Testis (tissue), 3 donors: ENCODE results near the gene FMNL3. TPM values are rescaled to one million over a fixed set of nuclear protein-coding genes. Genes with fewer than 3 reads are reported as not detected.

Experiments
- DNase-seq: peaks from one replicate; pipeline ENCODE4 v3.0.0-alpha.2; 2019
- H3K27ac ChIP-seq, 2 donors: fragments of 200-600 bp; sonication (generic); one replicate each; pipeline ENCODE4 v1.5.1; 2019
- H3K27me3 ChIP-seq: fragments of 200-600 bp; sonication (generic); one replicate; pipeline ENCODE4 v1.5.1; 2019
- H3K36me3 ChIP-seq: fragments of 200-600 bp; sonication (generic); one replicate; pipeline ENCODE4 v1.5.1; 2017; ENCODE audit warnings: low read depth; ENCODE audit errors: missing control alignments
- H3K4me1 ChIP-seq: fragments of 200-600 bp; sonication (generic); one replicate; pipeline ENCODE4 v1.5.1; 2019
- H3K4me3 ChIP-seq, 2 donors: fragments of 200-600 bp; sonication (generic); one replicate each; pipeline ENCODE4 v1.5.1; 2017 to 2019
- H3K9me3 ChIP-seq: fragments of 200-600 bp; sonication (generic); one replicate; pipeline ENCODE4 v1.5.1; 2017
- CTCF ChIP-seq, 3 experiments: fragments of 450-650 bp in 2 of 3; fragments of 200-600 bp in 1 of 3; sonication (generic) in 1 of 3; IDR thresholded peaks; one replicate each; pipeline ENCODE4 v1.5.1; 2016 to 2019; ENCODE audit warnings: antibody characterized with exemption in 3 of 3, mild to moderate bottlenecking in 2 of 3, moderate library complexity in 1 of 3
- POLR2A ChIP-seq: fragments of 450-650 bp; IDR thresholded peaks from one replicate; pipeline ENCODE4 v1.6.1; 2017; ENCODE audit warnings: antibody characterized with exemption, mild to moderate bottlenecking, moderate library complexity
- WGBS, 2 donors: methylation state at CpG; one replicate each; pipeline ENCODE4 v1.1.5; 2018; 5-methylcytosine and 5-hydroxymethylcytosine counted together
- intact Hi-C: fragments of 100-400 bp; cut with DNase I; formaldehyde crosslinking; loops from one replicate; pipeline ENCODE4 v1.15.1; 2023; ENCODE audit warnings: low total_unique reads
- polyA plus RNA-seq: library from polyadenylated mRNA; stranded (reverse); fragments of 350-450 nt; fragmentation: Illumina TruSeq; extraction: RNeasy Lipid Tissue Mini Kit (QIAGEN cat#74804); gene quantifications from one replicate; pipeline ENCODE4 v1.2.3, GENCODE V29; 2014; ENCODE audit warnings: low read depth, low replicate concordance; ENCODE audit not compliant: insufficient read depth
- total RNA-seq, 2 donors: library from RNA; depleted of rRNA; stranded (reverse); fragments of >200 nt; gene quantifications; one replicate each; pipeline ENCODE4 v1.2.3, GENCODE V29; 2016

Gene FMNL3
- total and polyA plus RNA-seq, 3 donors from 2014 or later: 26.0 to 73.5 (median 40.5) TPM

- DNase-seq: no peak
- TF ChIP-seq POLR2A: no peak
- no peak for TF ChIP-seq CTCF (IDR thresholded peaks at IDR 0.05)
- H3K27ac ChIP-seq: peak overlapping the region in 1 of 2 donors; percentile 75
- peaks cover 47% of the 10 kb centered on the region for H3K4me1 ChIP-seq
- intact Hi-C loops: no loop called here
- H3K9me3 ChIP-seq: no peaks in the 10 kb centered on the region
- no peak overlapping the region for H3K4me3 ChIP-seq
- 61 to 65% methylated on average over 3 of the region's 3 CpGs for WGBS, 2 donors
- H3K36me3 ChIP-seq: no peaks in the 10 kb centered on the region
- no peaks in the 10 kb centered on the region for H3K27me3 ChIP-seq
Measured at GRCh38 chr12:49661191-49661590, 46.0 kb downstream of the FMNL3 start.

- H3K9me3 ChIP-seq: no peaks in the 10 kb centered on the region
- no peaks in the 10 kb centered on the region for H3K36me3 ChIP-seq
- intact Hi-C loops: no loop called here
- no peaks in the 10 kb centered on the region for H3K27me3 ChIP-seq
- peaks cover 47% of the 10 kb centered on the region for H3K4me1 ChIP-seq
- H3K4me3 ChIP-seq: no peak overlapping the region
- peak overlapping the region in 1 of 2 donors; percentile 75 for H3K27ac ChIP-seq
- no peak for DNase-seq
- TF ChIP-seq POLR2A (no peak), CTCF (IDR thresholded peaks at IDR 0.05) (no peak)
- WGBS, 2 donors: 31 to 46% methylated on average over 1 of the region's 1 CpG
Measured at GRCh38 chr12:49659753-49660152, 47.5 kb downstream of the FMNL3 start.

GRCh38 chr12:49658276-49658675 is 48.9 kb downstream of the FMNL3 start:
- Histone ChIP-seq H3K9me3 (no peaks in the 10 kb centered on the region), H3K4me1 (peaks cover 34% of the 10 kb centered on the region), H3K27me3 (no peaks in the 10 kb centered on the region), H3K4me3 (no peak overlapping the region), H3K27ac (no peak overlapping the region), H3K36me3 (no peaks in the 10 kb centered on the region)
- TF ChIP-seq POLR2A (no peak), CTCF (IDR thresholded peaks at IDR 0.05) (no peak)
- 93 to 94% methylated on average over 6 to 13 of the region's 13 CpGs for WGBS, 2 donors
- DNase-seq: no peak
- intact Hi-C loops: no loop called here

GRCh38 chr12:49655595-49656236 is 51.5 kb downstream of the FMNL3 start:
- DNase-seq: no peak
- H3K4me3 ChIP-seq: no peak overlapping the region
- WGBS, 2 donors: 88 to 90% methylated on average over 2 of the region's 2 CpGs
- H3K27ac ChIP-seq: no peak overlapping the region
- no peaks in the 10 kb centered on the region for H3K36me3 ChIP-seq
- no peak for TF ChIP-seq POLR2A
- no peak for TF ChIP-seq CTCF (IDR thresholded peaks at IDR 0.05)
- peaks cover 9% of the 10 kb centered on the region for H3K4me1 ChIP-seq
- H3K9me3 ChIP-seq: no peaks in the 10 kb centered on the region
- intact Hi-C loops: no loop called here
- no peaks in the 10 kb centered on the region for H3K27me3 ChIP-seq

GRCh38 chr12:49654715-49655114 is 52.5 kb downstream of the FMNL3 start:
- intact Hi-C loops: no loop called here
- no peak for TF ChIP-seq CTCF (IDR thresholded peaks at IDR 0.05)
- TF ChIP-seq POLR2A: no peak
- H3K27me3 ChIP-seq: no peaks in the 10 kb centered on the region
- H3K4me1 ChIP-seq: peaks cover 2% of the 10 kb centered on the region
- no peaks in the 10 kb centered on the region for H3K9me3 ChIP-seq
- WGBS, 2 donors: 91 to 93% methylated on average over 5 of the region's 5 CpGs
- H3K27ac ChIP-seq: no peak overlapping the region
- no peak for DNase-seq
- H3K36me3 ChIP-seq: no peaks in the 10 kb centered on the region
- H3K4me3 ChIP-seq: no peak overlapping the region
